Measurements from ENCODE around the gene ZC3H13.

GRCh38 chr13:46050771-46051170 lies 1.8 kb downstream of the ZC3H13 start:
- TF ChIP-seq CREB1 (IDR thresholded peaks at IDR 0.05; ENCODE audit: low read depth) = no peak
- no peak for TF ChIP-seq RAD21 (IDR thresholded peaks at IDR 0.05; ENCODE audit: low read depth)
- no peak for TF ChIP-seq EP300 (IDR thresholded peaks at IDR 0.05; ENCODE audit: borderline replicate concordance)
- no peak for TF ChIP-seq YY1 (IDR thresholded peaks at IDR 0.05; ENCODE audit: low read depth)
- no peak for TF ChIP-seq MAX (IDR thresholded peaks at IDR 0.05)
- no peak for TF ChIP-seq CEBPB (IDR thresholded peaks at IDR 0.05)

Data from Ishikawa (cell line).